Tibial artery (tissue), 4 donors: Measurements from ENCODE around the gene AEN.

Experiments used
- DNase-seq, 2 donors: peaks; one replicate each; pipeline ENCODE4 v3.0.0-alpha.2; 2019
- H3K27ac ChIP-seq, 2 donors: fragments of 200-600 bp; sonication (generic) in 1 of 2; 1 replicate in 1 of 2; 2 replicates in 1 of 2; pipeline ENCODE4 v1.5.1; 2018 to 2019; ENCODE audit warnings: mild to moderate bottlenecking in 1 of 2
- H3K27me3 ChIP-seq, 2 donors: fragments of 200-600 bp; sonication (generic) in 1 of 2; one replicate each; pipeline versions ENCODE4 v1.5.1 to v1.6.0; 2016 to 2019
- H3K36me3 ChIP-seq, 3 donors: fragments of 200-600 bp; sonication (generic) in 2 of 3; one replicate each; pipeline ENCODE4 v1.5.1; 2016 to 2019; ENCODE audit warnings: mild to moderate bottlenecking in 2 of 3
- H3K4me1 ChIP-seq, 4 donors: fragments of 200-600 bp; sonication (generic) in 2 of 4; 1 replicate in 3 of 4; 2 replicates in 1 of 4; pipeline ENCODE4 v1.5.1; 2016 to 2019
- H3K4me3 ChIP-seq, 2 donors: fragments of 200-600 bp; sonication (generic) in 1 of 2; 1 replicate in 1 of 2; 2 replicates in 1 of 2; pipeline ENCODE4 v1.5.1; 2018 to 2019; ENCODE audit warnings: mild to moderate bottlenecking in 2 of 2
- H3K9me3 ChIP-seq, 3 donors: fragments of 200-600 bp; sonication (generic) in 1 of 3; one replicate each; pipeline ENCODE4 v1.5.1; 2016 to 2019
- intact Hi-C: fragments of 100-400 bp; cut with DNase I; formaldehyde crosslinking; loops from one replicate; pipeline ENCODE4 v1.15.0; 2023; ENCODE audit warnings: low total_unique reads
- TF ChIP-seq, protein P1 (sequence below), 2 experiments: fragments of 200-600 bp in 1 of 2; fragments of 450-650 bp in 1 of 2; IDR thresholded peaks; one replicate each; pipeline ENCODE4 v1.5.1; 2017 to 2019; ENCODE audit warnings: antibody characterized with exemption in 2 of 2, mild to moderate bottlenecking in 1 of 2, moderate library complexity in 1 of 2

Gene AEN

DNA sequence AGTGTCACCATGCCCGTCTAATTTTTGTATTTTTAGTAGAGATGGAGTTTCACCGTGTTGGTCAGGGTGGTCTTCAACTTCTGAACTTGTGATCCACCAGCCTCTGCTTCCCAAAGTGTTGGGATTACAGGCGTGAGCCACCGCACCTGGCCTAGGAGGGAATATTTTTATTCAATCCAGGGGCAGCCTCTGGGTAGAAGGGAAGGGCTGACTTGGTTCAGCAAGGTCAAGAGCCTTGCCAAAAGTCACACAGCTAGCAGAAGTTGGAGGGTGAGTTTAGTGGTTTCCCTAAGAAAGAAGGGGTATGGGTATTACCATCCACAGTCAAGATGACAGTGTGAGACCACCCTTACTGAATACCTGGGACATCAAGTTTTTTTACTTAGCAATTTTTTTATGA is 4.9 kb upstream of the AEN start:
- no peak for DNase-seq
- H3K4me1 ChIP-seq: peaks cover 0 to 5% (median 4%) of the 10 kb centered on the region in 4 donors
- H3K4me3 ChIP-seq: no peak overlapping the region
- H3K36me3 ChIP-seq: no peaks in the 10 kb centered on the region
- intact Hi-C loops: no loop called here
- no peak overlapping the region for H3K27ac ChIP-seq
- TF ChIP-seq, protein P1, sequence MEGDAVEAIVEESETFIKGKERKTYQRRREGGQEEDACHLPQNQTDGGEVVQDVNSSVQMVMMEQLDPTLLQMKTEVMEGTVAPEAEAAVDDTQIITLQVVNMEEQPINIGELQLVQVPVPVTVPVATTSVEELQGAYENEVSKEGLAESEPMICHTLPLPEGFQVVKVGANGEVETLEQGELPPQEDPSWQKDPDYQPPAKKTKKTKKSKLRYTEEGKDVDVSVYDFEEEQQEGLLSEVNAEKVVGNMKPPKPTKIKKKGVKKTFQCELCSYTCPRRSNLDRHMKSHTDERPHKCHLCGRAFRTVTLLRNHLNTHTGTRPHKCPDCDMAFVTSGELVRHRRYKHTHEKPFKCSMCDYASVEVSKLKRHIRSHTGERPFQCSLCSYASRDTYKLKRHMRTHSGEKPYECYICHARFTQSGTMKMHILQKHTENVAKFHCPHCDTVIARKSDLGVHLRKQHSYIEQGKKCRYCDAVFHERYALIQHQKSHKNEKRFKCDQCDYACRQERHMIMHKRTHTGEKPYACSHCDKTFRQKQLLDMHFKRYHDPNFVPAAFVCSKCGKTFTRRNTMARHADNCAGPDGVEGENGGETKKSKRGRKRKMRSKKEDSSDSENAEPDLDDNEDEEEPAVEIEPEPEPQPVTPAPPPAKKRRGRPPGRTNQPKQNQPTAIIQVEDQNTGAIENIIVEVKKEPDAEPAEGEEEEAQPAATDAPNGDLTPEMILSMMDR (IDR thresholded peaks at IDR 0.05): no peak
- no peaks in the 10 kb centered on the region for H3K9me3 ChIP-seq
- peaks cover 0 to 6% of the 10 kb centered on the region in 2 donors for H3K27me3 ChIP-seq

DNA sequence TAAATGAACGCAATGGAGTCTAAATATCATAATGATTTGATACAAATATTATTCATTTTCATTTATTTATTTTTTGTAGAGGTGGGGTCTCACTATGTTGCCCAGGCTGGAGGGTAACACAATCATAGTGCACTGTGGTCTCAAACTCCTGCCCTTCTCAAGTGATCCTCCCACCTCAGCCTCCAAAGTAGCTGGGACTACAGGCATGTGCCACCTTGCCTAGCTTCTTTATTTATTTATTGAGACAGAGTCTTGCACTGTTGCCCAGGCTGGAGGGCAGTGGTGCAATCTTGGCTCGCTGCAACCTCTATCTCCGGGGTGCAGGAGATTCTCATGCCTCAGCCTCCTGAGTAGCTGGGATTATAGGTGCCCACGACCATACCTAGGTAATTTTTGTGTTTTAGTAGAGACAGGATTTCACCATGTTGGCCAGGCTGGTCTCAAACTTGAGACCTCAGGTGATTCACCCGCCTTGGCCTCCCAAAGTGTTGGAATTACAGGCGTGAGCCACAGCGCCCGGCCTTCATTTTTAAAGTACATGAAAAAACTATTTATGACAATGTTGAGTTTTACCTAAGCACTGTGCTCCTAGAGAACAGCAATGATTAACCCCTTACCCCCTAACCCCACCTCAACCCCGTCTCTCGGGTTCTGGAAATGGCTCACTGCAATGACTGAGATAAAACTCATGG is 4.0 kb upstream of the AEN start:
- Histone ChIP-seq H3K4me3 (no peak overlapping the region), H3K27me3 (peaks cover 0 to 6% of the 10 kb centered on the region in 2 donors), H3K9me3 (no peaks in the 10 kb centered on the region), H3K36me3 (no peaks in the 10 kb centered on the region), H3K4me1 (peaks cover 0 to 12% (median 10%) of the 10 kb centered on the region in 4 donors), H3K27ac (no peak overlapping the region)
- no peak for DNase-seq
- TF ChIP-seq, protein P1 (IDR thresholded peaks at IDR 0.05): no peak
- intact Hi-C loops: no loop called here

DNA sequence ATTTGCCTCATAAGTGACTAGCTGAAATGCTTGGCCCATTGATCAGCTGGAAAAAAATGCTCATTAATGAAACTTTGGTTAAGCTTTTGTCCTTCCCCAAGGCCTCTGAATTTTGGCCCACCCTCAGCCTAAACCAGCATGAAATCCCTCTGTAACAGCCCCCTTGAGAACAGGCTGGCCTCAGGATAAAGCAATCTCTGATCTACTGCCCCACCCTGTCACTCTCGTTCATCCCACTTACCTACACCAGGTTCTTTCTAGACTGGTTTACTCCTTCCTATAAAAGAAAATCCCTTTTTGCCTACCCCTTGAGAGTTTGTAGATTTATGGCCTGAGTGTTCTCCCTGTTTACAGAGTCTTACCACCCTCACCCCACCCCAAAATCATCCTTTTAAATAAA is 3.4 kb upstream of the AEN start:
- Histone ChIP-seq H3K4me1 (peaks cover 0 to 18% (median 15%) of the 10 kb centered on the region in 4 donors), H3K9me3 (no peaks in the 10 kb centered on the region), H3K27ac (no peak overlapping the region), H3K36me3 (no peaks in the 10 kb centered on the region), H3K4me3 (no peak overlapping the region), H3K27me3 (peaks cover 0 to 6% of the 10 kb centered on the region in 2 donors)
- TF ChIP-seq, protein P1 (IDR thresholded peaks at IDR 0.05): no peak
- intact Hi-C loops: no loop called here
- DNase-seq: no peak

DNA sequence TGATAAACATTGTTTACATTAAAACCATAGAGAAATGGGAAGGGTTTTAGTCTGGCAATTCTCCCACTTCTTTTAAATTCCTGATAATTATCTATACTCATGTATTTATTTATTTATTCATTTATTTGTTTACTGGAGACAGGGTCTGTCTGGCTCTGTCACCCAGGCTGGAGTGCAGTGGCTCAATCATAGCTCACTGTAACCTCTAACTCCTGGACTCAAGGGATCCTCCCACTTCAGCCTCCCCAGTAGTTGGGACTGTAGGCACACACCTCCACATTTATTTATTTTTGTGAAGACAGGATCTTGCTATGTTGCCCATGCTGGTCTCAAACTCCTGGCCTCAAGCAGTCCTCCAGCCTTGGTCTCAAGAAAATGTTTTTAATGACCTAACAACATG is 2.5 kb upstream of the AEN start:
- H3K4me3 ChIP-seq: no peak overlapping the region
- TF ChIP-seq, protein P1 (IDR thresholded peaks at IDR 0.05): no peak
- intact Hi-C loops: no loop called here
- H3K4me1 ChIP-seq: peaks cover 0 to 27% (median 21%) of the 10 kb centered on the region in 4 donors
- H3K27me3 ChIP-seq: peaks cover 0 to 6% of the 10 kb centered on the region in 2 donors
- H3K9me3 ChIP-seq: no peaks in the 10 kb centered on the region
- DNase-seq: no peak
- H3K36me3 ChIP-seq: no peaks in the 10 kb centered on the region
- no peak overlapping the region for H3K27ac ChIP-seq

DNA sequence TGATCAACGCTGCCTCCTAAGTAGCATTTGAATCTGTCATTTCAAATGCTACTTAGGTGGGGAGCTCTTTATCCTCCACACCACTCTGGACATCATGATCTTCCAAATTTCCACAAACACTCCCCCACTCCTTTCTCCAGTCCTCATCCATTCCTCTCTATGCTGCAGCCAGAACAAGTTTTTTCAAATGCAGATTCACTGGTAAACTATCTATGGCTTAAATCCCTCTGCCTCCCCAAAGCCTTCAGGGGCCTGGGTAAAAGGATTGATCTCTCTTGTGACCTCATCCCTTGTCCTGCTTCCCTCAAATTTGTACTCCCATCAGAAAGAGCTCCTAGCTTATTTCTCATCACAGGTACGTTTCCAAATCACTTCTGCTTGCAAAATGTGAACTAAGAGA is 1.3 kb upstream of the AEN start:
- peaks cover 0 to 6% of the 10 kb centered on the region in 2 donors for H3K27me3 ChIP-seq
- no peaks in the 10 kb centered on the region for H3K9me3 ChIP-seq
- intact Hi-C loops: no loop called here
- no peaks in the 10 kb centered on the region for H3K36me3 ChIP-seq
- H3K4me1 ChIP-seq: peaks cover 0 to 35% (median 24%) of the 10 kb centered on the region in 4 donors
- TF ChIP-seq, protein P1 (IDR thresholded peaks at IDR 0.05): no peak
- H3K27ac ChIP-seq: no peak overlapping the region
- no peak for DNase-seq
- H3K4me3 ChIP-seq: no peak overlapping the region
